ENCODE data around the gene OPCML. TPM values are rescaled to one million over a fixed set of nuclear protein-coding genes. Genes with fewer than 3 reads are reported as not detected.

Gene OPCML
- total RNA-seq, 1 donor = under 0.01 TPM

DNA sequence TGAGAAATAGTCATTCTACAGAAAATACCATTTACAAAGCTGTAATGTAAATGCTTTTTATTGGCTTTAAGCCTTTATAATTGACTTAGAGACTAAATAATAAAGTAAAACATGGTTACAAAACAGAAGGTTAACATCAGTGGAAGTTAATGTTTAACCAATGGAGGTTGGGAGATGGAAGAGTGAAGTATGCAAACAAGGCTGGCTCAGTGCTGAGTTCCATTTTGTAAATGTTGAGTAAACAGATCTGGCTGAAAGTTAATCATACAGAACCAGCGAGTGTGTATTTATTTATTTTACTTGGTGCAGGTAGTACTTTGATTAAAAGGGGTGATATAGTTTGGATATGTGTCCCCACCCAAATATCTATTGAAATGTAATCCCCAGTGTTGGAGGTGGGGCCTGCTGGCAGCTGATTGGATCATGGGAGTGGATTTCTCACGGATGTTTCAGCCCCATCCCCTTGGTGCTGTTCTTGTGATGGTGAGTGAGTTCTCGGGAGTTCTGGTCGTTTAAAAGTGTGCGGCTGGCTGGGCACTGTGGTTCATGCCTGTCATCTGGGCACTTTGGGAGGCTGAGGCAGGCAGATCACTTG, 827.4 kb downstream of the OPCML start:
- no peak overlapping the region for H3K4me3 ChIP-seq (ENCODE audit: low read length)

GRCh38 chr11:132692891-132693290, 839.4 kb downstream of the OPCML start:
- Histone ChIP-seq H3K9me3 (ENCODE audit: low read depth, low read length) (no peaks in the 10 kb centered on the region), H3K27me3 (ENCODE audit: insufficient read depth, low read length) (no peaks in the 10 kb centered on the region), H3K4me1 (ENCODE audit: insufficient read depth, low read length) (no peaks in the 10 kb centered on the region), H3K4me3 (ENCODE audit: low read length) (no peak overlapping the region)

More for the DNA sequence above, 827.4 kb downstream of the OPCML start:
- no peaks in the 10 kb centered on the region for H3K27me3 ChIP-seq (ENCODE audit: insufficient read depth, low read length)
- H3K4me1 ChIP-seq (ENCODE audit: insufficient read depth, low read length) = no peaks in the 10 kb centered on the region
- peaks cover 8% of the 10 kb centered on the region for H3K9me3 ChIP-seq (ENCODE audit: low read depth, low read length)

DNA sequence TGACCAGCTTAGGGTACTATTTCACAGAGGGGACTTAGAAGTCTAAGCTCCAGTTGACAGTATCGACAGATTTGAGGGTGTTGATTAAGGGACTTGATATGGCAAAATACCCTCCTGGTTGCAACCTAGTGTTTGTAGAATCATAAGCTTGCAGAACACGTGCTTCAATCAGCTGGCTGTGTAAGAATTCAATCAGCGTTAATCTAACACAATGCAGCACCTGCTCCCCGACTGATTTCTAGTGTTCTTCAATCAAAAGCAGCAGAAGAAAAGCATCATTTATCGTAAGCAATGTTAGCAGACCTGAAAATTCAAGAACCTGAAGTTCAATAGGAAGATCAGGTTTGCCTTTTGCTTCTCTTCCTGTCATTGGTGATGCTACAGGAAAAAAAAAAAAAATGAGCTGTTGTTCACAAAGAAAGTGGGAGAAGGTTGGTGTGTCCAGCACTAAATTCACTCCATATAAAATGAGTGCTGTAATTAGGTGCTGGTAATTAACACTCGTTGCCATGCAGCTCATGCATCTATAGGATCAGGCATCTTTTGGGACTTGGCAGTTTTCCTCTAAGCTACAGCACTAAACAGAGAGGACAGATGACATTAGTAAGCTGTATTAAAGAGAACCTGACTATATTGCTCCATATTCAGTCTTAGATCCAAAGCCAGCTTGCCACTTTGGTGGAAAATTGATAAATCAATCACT, 840.3 kb downstream of the OPCML start:
- Histone ChIP-seq H3K4me1 (ENCODE audit: insufficient read depth, low read length) (no peaks in the 10 kb centered on the region), H3K4me3 (ENCODE audit: low read length) (no peak overlapping the region), H3K9me3 (ENCODE audit: low read depth, low read length) (no peaks in the 10 kb centered on the region), H3K27me3 (ENCODE audit: insufficient read depth, low read length) (no peaks in the 10 kb centered on the region)

- Histone ChIP-seq H3K4me3 (ENCODE audit: low read length) (no peak overlapping the region), H3K4me1 (ENCODE audit: insufficient read depth, low read length) (no peaks in the 10 kb centered on the region), H3K27me3 (ENCODE audit: insufficient read depth, low read length) (no peaks in the 10 kb centered on the region), H3K9me3 (ENCODE audit: low read depth, low read length) (no peaks in the 10 kb centered on the region)
These were observed 845.4 kb downstream of the OPCML start for GRCh38 chr11:132686886-132687285.

DNA sequence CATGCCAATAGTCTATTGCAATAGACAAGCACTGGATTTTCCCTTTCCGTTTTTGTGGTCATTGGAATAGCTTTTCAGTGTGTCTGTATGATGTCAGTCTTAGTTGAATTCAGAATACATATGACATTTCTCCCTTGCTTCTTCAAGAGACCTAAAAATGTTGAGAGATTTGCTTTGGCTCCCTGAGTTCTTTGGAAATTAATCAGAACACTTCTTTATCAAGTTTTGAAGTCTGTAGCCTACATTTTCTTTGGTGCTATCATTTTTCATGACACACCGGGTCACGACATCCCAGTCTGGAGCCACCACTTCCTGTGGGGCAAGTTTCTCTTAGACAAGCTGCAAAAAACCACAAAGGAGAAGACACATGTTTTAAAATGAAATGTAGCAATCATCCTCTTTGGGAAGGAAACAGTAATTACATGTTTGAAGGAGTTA, 847.1 kb downstream of the OPCML start:
- Histone ChIP-seq H3K27me3 (ENCODE audit: insufficient read depth, low read length) (no peaks in the 10 kb centered on the region), H3K4me1 (ENCODE audit: insufficient read depth, low read length) (no peaks in the 10 kb centered on the region), H3K4me3 (ENCODE audit: low read length) (no peak overlapping the region), H3K9me3 (ENCODE audit: low read depth, low read length) (no peaks in the 10 kb centered on the region)

DNA sequence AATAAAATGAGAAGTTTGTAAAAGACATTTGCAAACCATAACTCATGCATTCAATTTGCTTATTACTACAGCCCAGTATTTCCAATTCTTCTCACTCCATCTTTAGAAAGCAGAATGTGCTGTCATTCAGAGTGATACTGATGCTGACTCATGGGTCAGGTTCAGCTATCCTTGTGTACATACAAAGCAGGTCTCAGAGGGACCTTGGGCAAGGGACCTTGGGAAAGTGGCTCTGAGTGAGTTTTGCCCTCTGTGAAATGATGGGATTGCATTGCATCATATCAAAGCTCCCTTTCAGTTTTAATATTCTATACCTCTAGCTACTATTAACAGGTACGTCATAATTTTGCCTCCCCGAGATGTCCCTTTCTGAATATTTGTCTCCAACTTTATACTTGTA, 848.7 kb downstream of the OPCML start:
- no peaks in the 10 kb centered on the region for H3K9me3 ChIP-seq (ENCODE audit: low read depth, low read length)
- H3K27me3 ChIP-seq (ENCODE audit: insufficient read depth, low read length) = no peaks in the 10 kb centered on the region
- H3K4me1 ChIP-seq (ENCODE audit: insufficient read depth, low read length) = no peaks in the 10 kb centered on the region
- H3K4me3 ChIP-seq (ENCODE audit: low read length) = no peak overlapping the region

- Histone ChIP-seq H3K27me3 (ENCODE audit: insufficient read depth, low read length) (no peaks in the 10 kb centered on the region), H3K4me3 (ENCODE audit: low read length) (no peak overlapping the region), H3K4me1 (ENCODE audit: insufficient read depth, low read length) (no peaks in the 10 kb centered on the region), H3K9me3 (ENCODE audit: low read depth, low read length) (no peaks in the 10 kb centered on the region)
These were observed 850.3 kb downstream of the OPCML start for GRCh38 chr11:132681971-132682370.

DNA sequence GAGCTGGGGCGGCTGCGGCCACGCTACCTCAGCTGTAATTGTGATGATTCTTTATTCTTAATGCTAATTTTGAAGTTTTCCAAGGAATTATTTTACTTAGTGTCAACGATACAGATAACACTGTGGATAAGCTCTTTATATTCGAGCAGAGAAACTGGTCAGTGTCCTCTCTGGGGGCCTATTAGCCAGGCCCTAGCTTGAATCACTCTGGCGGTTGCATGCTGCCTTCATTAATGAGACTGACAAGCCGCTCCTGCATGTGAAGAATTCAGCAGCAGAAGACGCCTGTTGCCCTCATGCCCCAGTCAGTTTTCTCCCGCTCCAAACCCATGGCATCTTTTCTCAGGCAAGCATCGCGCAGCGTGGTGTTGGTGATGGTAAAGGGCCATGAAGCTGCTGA, 851.7 kb downstream of the OPCML start:
- Histone ChIP-seq H3K4me3 (ENCODE audit: low read length) (no peak overlapping the region), H3K27me3 (ENCODE audit: insufficient read depth, low read length) (no peaks in the 10 kb centered on the region)

GRCh38 chr11:132674151-132674550, 858.1 kb downstream of the OPCML start:
- H3K4me1 ChIP-seq (ENCODE audit: insufficient read depth, low read length) = no peaks in the 10 kb centered on the region
- H3K27me3 ChIP-seq (ENCODE audit: insufficient read depth, low read length) = no peaks in the 10 kb centered on the region
- H3K9me3 ChIP-seq (ENCODE audit: low read depth, low read length) = no peaks in the 10 kb centered on the region
- H3K4me3 ChIP-seq (ENCODE audit: low read length) = no peak overlapping the region

More for the DNA sequence above, 851.7 kb downstream of the OPCML start:
- Histone ChIP-seq H3K9me3 (ENCODE audit: low read depth, low read length) (no peaks in the 10 kb centered on the region), H3K4me1 (ENCODE audit: insufficient read depth, low read length) (no peaks in the 10 kb centered on the region)

DNA sequence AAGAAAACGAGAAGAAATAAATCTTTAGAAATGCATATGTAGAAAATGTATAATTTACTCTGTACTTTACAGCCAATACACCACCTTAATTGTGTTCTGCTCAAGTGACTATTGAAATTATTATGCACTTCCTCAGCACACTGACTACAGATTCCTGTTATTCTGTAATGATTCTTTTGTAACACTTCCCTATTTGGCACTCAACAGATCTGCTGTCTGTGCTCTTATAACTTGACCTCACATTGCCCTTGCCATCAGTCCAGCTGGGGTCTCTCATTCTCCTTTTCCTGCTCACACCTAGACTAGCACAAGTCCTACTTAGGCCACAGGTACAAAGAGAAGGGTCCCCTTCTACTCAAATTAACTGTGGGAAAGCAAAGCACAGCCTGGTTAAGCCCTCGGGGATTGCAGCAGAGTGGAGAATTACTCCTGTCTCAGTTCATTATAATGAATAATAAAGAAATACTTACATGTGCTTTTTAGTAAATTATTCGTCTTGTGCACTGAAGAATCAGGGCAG, 860.4 kb downstream of the OPCML start:
- Histone ChIP-seq H3K4me1 (ENCODE audit: insufficient read depth, low read length) (no peaks in the 10 kb centered on the region), H3K27me3 (ENCODE audit: insufficient read depth, low read length) (no peaks in the 10 kb centered on the region), H3K9me3 (ENCODE audit: low read depth, low read length) (no peaks in the 10 kb centered on the region), H3K4me3 (ENCODE audit: low read length) (no peak overlapping the region)

GRCh38 chr11:132670921-132671675, 861.2 kb downstream of the OPCML start:
- H3K4me1 ChIP-seq (ENCODE audit: insufficient read depth, low read length) = no peaks in the 10 kb centered on the region
- H3K27me3 ChIP-seq (ENCODE audit: insufficient read depth, low read length) = no peaks in the 10 kb centered on the region
- H3K9me3 ChIP-seq (ENCODE audit: low read depth, low read length) = no peaks in the 10 kb centered on the region
- no peak overlapping the region for H3K4me3 ChIP-seq (ENCODE audit: low read length)

DNA sequence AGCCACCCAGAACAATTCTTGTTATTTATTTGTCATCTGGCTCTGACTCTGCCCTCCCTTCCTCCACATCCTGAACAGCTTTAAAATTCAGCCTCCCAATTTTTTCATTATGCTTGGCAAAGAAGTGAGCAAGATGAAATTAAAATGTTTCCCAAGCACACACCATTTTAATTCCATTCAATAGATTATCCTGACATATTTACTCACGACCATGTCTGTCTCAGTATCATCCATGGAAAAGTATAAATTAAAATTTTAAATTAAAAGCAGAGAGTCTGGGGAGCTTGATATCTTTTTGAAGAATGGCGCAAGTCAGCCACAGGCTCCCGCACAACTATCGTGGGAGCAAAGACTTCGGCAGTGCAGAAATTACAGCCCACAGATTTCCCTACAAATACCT, 862.4 kb downstream of the OPCML start:
- Histone ChIP-seq H3K4me1 (ENCODE audit: insufficient read depth, low read length) (no peaks in the 10 kb centered on the region), H3K9me3 (ENCODE audit: low read depth, low read length) (no peaks in the 10 kb centered on the region), H3K27me3 (ENCODE audit: insufficient read depth, low read length) (no peaks in the 10 kb centered on the region), H3K4me3 (ENCODE audit: low read length) (no peak overlapping the region)

DNA sequence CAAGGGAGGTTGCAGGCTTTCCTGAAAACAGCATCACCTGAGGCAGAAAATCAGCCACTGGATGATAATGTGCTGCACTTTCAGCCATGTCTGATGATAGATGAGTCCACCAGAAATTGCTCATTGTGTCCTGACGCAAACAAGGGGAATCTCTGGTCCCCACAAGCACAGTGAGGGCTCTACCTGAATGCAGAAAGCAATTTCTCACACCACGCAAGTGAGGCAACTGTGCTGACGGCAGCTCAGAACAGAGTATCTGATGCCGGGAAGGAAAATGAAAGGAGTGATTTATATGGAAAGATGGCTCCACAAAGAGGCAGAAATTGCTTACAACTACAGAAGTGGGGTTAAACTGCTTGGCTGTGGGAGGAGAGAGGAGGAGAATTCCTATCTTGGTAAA, 867.1 kb downstream of the OPCML start:
- no peaks in the 10 kb centered on the region for H3K27me3 ChIP-seq (ENCODE audit: insufficient read depth, low read length)
- no peaks in the 10 kb centered on the region for H3K4me1 ChIP-seq (ENCODE audit: insufficient read depth, low read length)
- H3K9me3 ChIP-seq (ENCODE audit: low read depth, low read length) = no peaks in the 10 kb centered on the region
- H3K4me3 ChIP-seq (ENCODE audit: low read length) = no peak overlapping the region

DNA sequence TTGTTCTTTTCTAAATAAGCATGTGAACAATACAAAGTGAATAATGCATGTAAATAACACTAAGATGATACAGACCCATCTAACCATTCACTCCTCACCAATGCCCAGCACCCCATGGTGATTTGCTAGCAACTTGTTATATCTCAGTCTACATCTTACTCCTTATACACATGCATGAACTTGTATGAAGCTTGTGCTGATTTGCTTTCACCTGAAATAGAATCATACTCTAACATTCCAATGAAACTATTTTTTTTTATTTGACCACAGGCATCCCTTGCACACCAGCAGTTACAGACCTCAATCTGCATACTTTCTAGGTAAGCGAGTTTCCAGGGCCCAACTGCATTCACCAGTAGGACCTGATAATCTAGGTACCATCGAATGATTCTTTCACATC, 873.6 kb downstream of the OPCML start:
- H3K9me3 ChIP-seq (ENCODE audit: low read depth, low read length) = no peaks in the 10 kb centered on the region
- H3K27me3 ChIP-seq (ENCODE audit: insufficient read depth, low read length) = no peaks in the 10 kb centered on the region
- no peaks in the 10 kb centered on the region for H3K4me1 ChIP-seq (ENCODE audit: insufficient read depth, low read length)
- no peak overlapping the region for H3K4me3 ChIP-seq (ENCODE audit: low read length)

DNA sequence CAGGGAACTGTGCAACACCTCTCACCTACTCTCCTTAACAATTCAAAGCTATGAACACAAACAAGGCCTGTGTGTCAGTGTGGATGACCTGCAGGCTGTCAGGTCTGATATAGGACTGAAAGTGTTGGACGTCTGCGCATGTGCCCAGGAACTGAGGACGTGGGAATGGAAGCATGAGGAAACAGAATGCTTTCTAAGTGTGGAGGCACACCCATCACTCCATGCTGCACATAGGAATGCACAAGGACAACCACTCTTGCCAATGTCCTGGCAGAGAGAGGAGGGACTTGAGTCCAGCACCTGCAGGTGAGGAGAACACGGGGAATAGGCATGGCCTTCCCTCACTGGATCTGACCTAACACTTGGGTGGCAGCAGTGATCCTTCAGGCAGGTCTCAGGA, 874.3 kb downstream of the OPCML start:
- H3K4me3 ChIP-seq (ENCODE audit: low read length) = no peak overlapping the region
- H3K4me1 ChIP-seq (ENCODE audit: insufficient read depth, low read length) = no peaks in the 10 kb centered on the region
- no peaks in the 10 kb centered on the region for H3K27me3 ChIP-seq (ENCODE audit: insufficient read depth, low read length)
- H3K9me3 ChIP-seq (ENCODE audit: low read depth, low read length) = no peaks in the 10 kb centered on the region
